GM12864 (cell line): ENCODE measurements around the gene RARRES1.
"Not testable (repeated sequence)": the region's sequence is repeated elsewhere in the genome, so short reads cannot be mapped to it uniquely, and the experiment has no call there.

Source experiments
- DNase-seq: peaks from one replicate; pipeline ENCODE4 v3.0.0-alpha.2; 2011; ENCODE audit warnings: low read depth
- H3K4me3 ChIP-seq: 2 replicates; pipeline ENCODE4 v1.5.1; 2011; ENCODE audit warnings: mild to moderate bottlenecking, low read depth, low read length, control low read depth
- CTCF ChIP-seq: IDR thresholded peaks from 2 replicates; pipeline ENCODE4 v1.5.1; 2011; ENCODE audit warnings: low read depth, mild to moderate bottlenecking, moderate library complexity, low read length, control low read depth, inconsistent platforms; ENCODE audit errors: missing control alignments

The RARRES1 gene

GRCh38 chr3:158701420-158702065, 30.7 kb downstream of the RARRES1 start:
- no peak for DNase-seq
- no peak for TF ChIP-seq CTCF
- H3K4me3 ChIP-seq, result no peak overlapping the region

GRCh38 chr3:158700559-158700958, 31.7 kb downstream of the RARRES1 start:
- DNase-seq, result no peak
- H3K4me3 ChIP-seq, result no peak overlapping the region
- no peak for TF ChIP-seq CTCF

- no peak overlapping the region for H3K4me3 ChIP-seq
- DNase-seq, result no peak
- no peak for TF ChIP-seq CTCF
Measured at GRCh38 chr3:158696618-158697017, 35.6 kb downstream of the RARRES1 start.

GRCh38 chr3:158693866-158694456, 38.3 kb downstream of the RARRES1 start:
- not testable (repeated sequence) for DNase-seq, H3K4me3 ChIP-seq

GRCh38 chr3:158685159-158685558, 47.1 kb downstream of the RARRES1 start:
- no peak overlapping the region for H3K4me3 ChIP-seq

GRCh38 chr3:158683230-158683962, 48.9 kb downstream of the RARRES1 start:
- no peak for TF ChIP-seq CTCF
- no peak for DNase-seq
- H3K4me3 ChIP-seq, result no peak overlapping the region

More at GRCh38 chr3:158685159-158685558, 47.1 kb downstream of the RARRES1 start:
- no peak for TF ChIP-seq CTCF
- no peak for DNase-seq

- no peak for DNase-seq
- no peak for TF ChIP-seq CTCF
- H3K4me3 ChIP-seq, result no peak overlapping the region
Measured at GRCh38 chr3:158680861-158681260, 51.4 kb downstream of the RARRES1 start.
